ENCODE measurements around the gene ILDR2. TPM values are rescaled to one million over a fixed set of nuclear protein-coding genes. Genes with fewer than 3 reads are reported as not detected.

ILDR2 gene
- total and polyA plus RNA-seq, 4 donors: 0.06 to 3.8 (median 0.33) TPM

GRCh38 chr1:167003711-167004110 is 28.4 kb upstream of the ILDR2 start:
- Histone ChIP-seq H3K27me3 (ENCODE audit: control insufficient read depth in 3 of 3, insufficient read depth in 3 of 3, low read length in 2 of 3) (no peaks in the 10 kb centered on the region), H3K4me3 (no peak overlapping the region), H3K27ac (ENCODE audit: low read depth in 1 of 2, low read length in 1 of 2) (no peak overlapping the region), H3K4me1 (ENCODE audit: control insufficient read depth in 5 of 5, insufficient read depth in 5 of 5, low read length in 5 of 5) (no peaks in the 10 kb centered on the region), H3K9ac (ENCODE audit: insufficient read depth in 1 of 2, low read length in 2 of 2) (no peak overlapping the region), H3K9me3 (ENCODE audit: control insufficient read depth in 4 of 4, insufficient read depth in 3 of 4, low read length in 3 of 4) (no peaks in the 10 kb centered on the region), H3K36me3 (ENCODE audit: control insufficient read depth in 4 of 4, insufficient read depth in 4 of 4, low read length in 4 of 4) (no peaks in the 10 kb centered on the region)
- TF ChIP-seq CTCF (IDR thresholded peaks at IDR 0.05; ENCODE audit: control extremely low read depth, extremely low read depth): no peak
- no peak for ATAC-seq (ENCODE audit: insufficient read depth, low FRiP score)
- DNase-seq: no peak
- WGBS, 2 donors: 75 to 88% methylated on average over 2 of the region's 2 CpGs

GRCh38 chr1:167002354-167002753 is 27.0 kb upstream of the ILDR2 start:
- no peak for ATAC-seq (ENCODE audit: insufficient read depth, low FRiP score)
- Histone ChIP-seq H3K4me3 (no peak overlapping the region), H3K4me1 (ENCODE audit: control insufficient read depth in 5 of 5, insufficient read depth in 5 of 5, low read length in 5 of 5) (no peaks in the 10 kb centered on the region), H3K9ac (ENCODE audit: insufficient read depth in 1 of 2, low read length in 2 of 2) (no peak overlapping the region), H3K27ac (ENCODE audit: low read depth in 1 of 2, low read length in 1 of 2) (no peak overlapping the region), H3K27me3 (ENCODE audit: control insufficient read depth in 3 of 3, insufficient read depth in 3 of 3, low read length in 2 of 3) (no peaks in the 10 kb centered on the region), H3K9me3 (ENCODE audit: control insufficient read depth in 4 of 4, insufficient read depth in 3 of 4, low read length in 3 of 4) (no peaks in the 10 kb centered on the region), H3K36me3 (ENCODE audit: control insufficient read depth in 4 of 4, insufficient read depth in 4 of 4, low read length in 4 of 4) (no peaks in the 10 kb centered on the region)
- no peak for DNase-seq
- no peak for TF ChIP-seq CTCF (IDR thresholded peaks at IDR 0.05; ENCODE audit: control extremely low read depth, extremely low read depth)
- WGBS, 2 donors: 91 to 93% methylated on average over 2 of the region's 2 CpGs

DNA sequence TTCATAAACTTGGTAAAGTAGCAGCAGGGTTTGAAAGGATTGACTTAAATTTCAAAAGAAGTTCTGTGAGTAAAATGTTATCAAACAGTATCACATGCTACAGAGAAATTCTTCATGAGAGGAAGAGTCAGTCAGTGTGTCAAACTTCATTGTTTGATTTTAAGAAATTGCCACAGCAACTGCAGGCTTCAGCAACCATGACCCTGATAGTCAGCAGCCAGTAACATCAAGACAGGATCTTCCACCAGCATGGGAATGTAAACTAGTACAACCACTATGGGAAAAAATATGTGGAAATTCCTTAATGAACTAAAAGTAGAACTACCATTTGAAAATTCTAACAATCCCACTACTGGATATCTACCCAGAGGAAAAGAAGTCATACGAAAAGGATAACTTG is 25.2 kb upstream of the ILDR2 start:
- H3K4me1 ChIP-seq (ENCODE audit: control insufficient read depth in 5 of 5, insufficient read depth in 5 of 5, low read length in 5 of 5): no peaks in the 10 kb centered on the region
- H3K4me3 ChIP-seq: no peak overlapping the region
- H3K27ac ChIP-seq (ENCODE audit: low read depth in 1 of 2, low read length in 1 of 2): no peak overlapping the region
- TF ChIP-seq CTCF (IDR thresholded peaks at IDR 0.05; ENCODE audit: control extremely low read depth, extremely low read depth): no peak
- no peak for DNase-seq
- H3K36me3 ChIP-seq (ENCODE audit: control insufficient read depth in 4 of 4, insufficient read depth in 4 of 4, low read length in 4 of 4): no peaks in the 10 kb centered on the region
- no peaks in the 10 kb centered on the region for H3K27me3 ChIP-seq (ENCODE audit: control insufficient read depth in 3 of 3, insufficient read depth in 3 of 3, low read length in 2 of 3)
- H3K9ac ChIP-seq (ENCODE audit: insufficient read depth in 1 of 2, low read length in 2 of 2): no peak overlapping the region
- 84 to 88% methylated on average over 1 of the region's 1 CpG for WGBS, 2 donors
- ATAC-seq (ENCODE audit: insufficient read depth, low FRiP score): no peak
- H3K9me3 ChIP-seq (ENCODE audit: control insufficient read depth in 4 of 4, insufficient read depth in 3 of 4, low read length in 3 of 4): no peaks in the 10 kb centered on the region

DNA sequence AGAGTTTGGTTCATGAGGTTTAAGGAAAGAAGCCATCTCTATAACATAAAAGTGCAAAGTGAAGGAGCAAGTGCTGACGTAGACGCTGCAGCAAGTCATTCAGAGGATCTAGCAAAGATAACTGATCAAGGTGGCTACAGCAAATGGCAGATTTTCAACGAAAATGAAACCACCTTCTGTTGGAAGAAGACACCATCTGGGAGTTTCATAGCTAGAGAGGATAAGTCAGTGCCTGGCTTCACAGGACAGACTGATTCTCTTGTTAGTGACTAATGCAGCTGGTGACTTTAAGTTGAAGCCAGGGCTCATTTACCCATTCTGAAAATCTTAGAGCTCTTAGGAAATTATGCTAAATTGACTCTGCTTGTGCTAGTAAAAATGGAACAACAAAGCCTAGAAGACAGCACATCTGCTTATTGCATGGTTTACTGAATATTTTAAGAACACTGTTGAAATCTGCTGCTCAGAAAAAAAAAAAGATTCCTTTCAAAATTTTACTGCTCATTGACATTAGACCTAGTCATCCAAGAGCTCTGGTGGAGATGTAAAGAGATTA is 24.2 kb upstream of the ILDR2 start:
- no peaks in the 10 kb centered on the region for H3K27me3 ChIP-seq (ENCODE audit: control insufficient read depth in 3 of 3, insufficient read depth in 3 of 3, low read length in 2 of 3)
- no peak for TF ChIP-seq CTCF (IDR thresholded peaks at IDR 0.05; ENCODE audit: control extremely low read depth, extremely low read depth)
- no peak overlapping the region for H3K4me3 ChIP-seq
- DNase-seq: no peak
- H3K9me3 ChIP-seq (ENCODE audit: control insufficient read depth in 4 of 4, insufficient read depth in 3 of 4, low read length in 3 of 4): no peaks in the 10 kb centered on the region
- H3K4me1 ChIP-seq (ENCODE audit: control insufficient read depth in 5 of 5, insufficient read depth in 5 of 5, low read length in 5 of 5): no peaks in the 10 kb centered on the region
- no peak overlapping the region for H3K9ac ChIP-seq (ENCODE audit: insufficient read depth in 1 of 2, low read length in 2 of 2)
- no peak overlapping the region for H3K27ac ChIP-seq (ENCODE audit: low read depth in 1 of 2, low read length in 1 of 2)
- no peaks in the 10 kb centered on the region for H3K36me3 ChIP-seq (ENCODE audit: control insufficient read depth in 4 of 4, insufficient read depth in 4 of 4, low read length in 4 of 4)
- 54 to 76% methylated on average over 3 of the region's 3 CpGs for WGBS, 2 donors
- ATAC-seq (ENCODE audit: insufficient read depth, low FRiP score): no peak

All from lung (tissue), 12 donors.